IMR-90 (cell line): Measurements from ENCODE around the gene KNL1.

Experiments
- CEBPB ChIP-seq: IDR thresholded peaks from 2 replicates; pipeline ENCODE4 v1.6.1; 2012; ENCODE audit warnings: low read depth, low read length, improper control_type of control experiment
- FOS ChIP-seq: fragments of 150-350 bp; IDR thresholded peaks from 2 replicates; pipeline ENCODE4 v1.6.1; 2016; ENCODE audit warnings: low read depth, low read length
- POLR2A ChIP-seq: IDR thresholded peaks from 2 replicates; pipeline ENCODE4 v1.6.1; 2012; ENCODE audit warnings: mild to moderate bottlenecking, low read depth, low read length
- SMC3 ChIP-seq: fragments of 150-350 bp; IDR thresholded peaks from 2 replicates; pipeline ENCODE4 v1.6.1; 2016; ENCODE audit warnings: low read depth, mild to moderate bottlenecking, antibody characterized with exemption, low read length, moderate library complexity
- TF ChIP-seq, protein P1 (sequence below): conservative IDR thresholded peaks from 2 replicates; pipeline ENCODE4 v1.5.1; 2012; ENCODE audit warnings: mild to moderate bottlenecking, low read depth, low read length, improper control_type of control experiment
- TF ChIP-seq, protein P2 (sequence below): fragments of 150-350 bp; IDR thresholded peaks from 2 replicates; pipeline ENCODE4 v1.6.1; 2016; ENCODE audit warnings: low read depth, mild to moderate bottlenecking, low read length, moderate library complexity, borderline replicate concordance

DNA sequence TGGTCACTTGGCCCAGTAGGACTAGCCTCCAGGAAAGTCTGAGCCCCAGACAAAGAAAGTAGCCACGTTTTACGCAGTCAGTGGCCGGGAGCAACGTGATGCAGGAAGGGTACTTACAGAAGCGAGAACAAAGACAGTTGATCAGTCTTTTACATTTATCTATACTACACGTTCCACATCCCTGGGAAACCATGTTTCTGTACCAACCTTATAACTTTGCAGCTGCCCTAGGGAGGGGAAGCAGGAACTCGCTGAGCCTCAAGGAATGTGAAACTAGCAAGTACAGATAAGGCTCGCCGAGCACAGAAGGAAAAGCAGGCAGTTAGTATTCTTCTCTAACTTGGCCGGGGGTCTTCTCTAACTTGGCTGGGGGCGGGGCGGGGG, 3.4 kb upstream of the KNL1 start:
- TF ChIP-seq, protein P1, sequence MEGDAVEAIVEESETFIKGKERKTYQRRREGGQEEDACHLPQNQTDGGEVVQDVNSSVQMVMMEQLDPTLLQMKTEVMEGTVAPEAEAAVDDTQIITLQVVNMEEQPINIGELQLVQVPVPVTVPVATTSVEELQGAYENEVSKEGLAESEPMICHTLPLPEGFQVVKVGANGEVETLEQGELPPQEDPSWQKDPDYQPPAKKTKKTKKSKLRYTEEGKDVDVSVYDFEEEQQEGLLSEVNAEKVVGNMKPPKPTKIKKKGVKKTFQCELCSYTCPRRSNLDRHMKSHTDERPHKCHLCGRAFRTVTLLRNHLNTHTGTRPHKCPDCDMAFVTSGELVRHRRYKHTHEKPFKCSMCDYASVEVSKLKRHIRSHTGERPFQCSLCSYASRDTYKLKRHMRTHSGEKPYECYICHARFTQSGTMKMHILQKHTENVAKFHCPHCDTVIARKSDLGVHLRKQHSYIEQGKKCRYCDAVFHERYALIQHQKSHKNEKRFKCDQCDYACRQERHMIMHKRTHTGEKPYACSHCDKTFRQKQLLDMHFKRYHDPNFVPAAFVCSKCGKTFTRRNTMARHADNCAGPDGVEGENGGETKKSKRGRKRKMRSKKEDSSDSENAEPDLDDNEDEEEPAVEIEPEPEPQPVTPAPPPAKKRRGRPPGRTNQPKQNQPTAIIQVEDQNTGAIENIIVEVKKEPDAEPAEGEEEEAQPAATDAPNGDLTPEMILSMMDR, result no peak
- TF ChIP-seq POLR2A (no peak), SMC3 (no peak), CEBPB (no peak), FOS (no peak)
- TF ChIP-seq, protein P2, sequence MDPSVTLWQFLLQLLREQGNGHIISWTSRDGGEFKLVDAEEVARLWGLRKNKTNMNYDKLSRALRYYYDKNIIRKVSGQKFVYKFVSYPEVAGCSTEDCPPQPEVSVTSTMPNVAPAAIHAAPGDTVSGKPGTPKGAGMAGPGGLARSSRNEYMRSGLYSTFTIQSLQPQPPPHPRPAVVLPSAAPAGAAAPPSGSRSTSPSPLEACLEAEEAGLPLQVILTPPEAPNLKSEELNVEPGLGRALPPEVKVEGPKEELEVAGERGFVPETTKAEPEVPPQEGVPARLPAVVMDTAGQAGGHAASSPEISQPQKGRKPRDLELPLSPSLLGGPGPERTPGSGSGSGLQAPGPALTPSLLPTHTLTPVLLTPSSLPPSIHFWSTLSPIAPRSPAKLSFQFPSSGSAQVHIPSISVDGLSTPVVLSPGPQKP, result no peak
